ENCODE data around the gene PRKAR1B.

DNA sequence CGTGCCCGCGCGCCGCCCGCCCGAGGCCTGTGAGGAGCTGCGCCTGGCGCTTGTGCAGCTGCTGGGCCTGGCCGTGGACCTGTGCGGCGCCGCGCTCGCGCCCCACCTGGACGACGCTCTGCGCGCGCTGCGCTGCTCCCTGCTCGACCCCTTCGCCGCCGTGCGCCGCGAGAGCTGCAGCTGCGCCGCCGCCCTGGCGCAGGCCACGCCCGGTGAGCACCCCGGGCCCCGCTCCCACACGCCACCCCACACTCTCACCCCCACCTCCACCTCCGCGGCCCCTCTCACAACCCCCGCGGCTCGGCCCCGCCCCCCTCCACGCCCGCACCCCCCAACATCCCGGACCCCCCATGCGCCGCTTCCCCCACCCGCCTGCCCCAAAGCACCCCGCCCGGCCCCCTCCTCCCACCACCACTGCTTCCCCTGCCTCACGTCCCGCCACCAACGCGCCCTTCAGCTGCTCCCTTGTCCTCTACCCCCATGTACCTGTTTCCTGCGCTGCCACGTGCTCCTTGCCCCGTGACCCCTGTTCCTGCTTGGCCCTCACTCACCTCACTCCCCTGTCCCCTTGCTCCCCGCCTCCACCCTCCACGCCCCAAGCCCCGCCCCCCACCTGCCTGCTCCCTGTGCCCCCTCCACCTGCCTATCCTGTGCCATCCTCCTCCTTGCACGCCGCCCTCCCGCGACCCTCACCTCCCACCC, at the start of gene PRKAR1B:
- TF ChIP-seq SIX5 (IDR thresholded peaks at IDR 0.05; ENCODE audit: low read depth, low read length, severe bottlenecking) (no peak), NFIC (IDR thresholded peaks at IDR 0.05; ENCODE audit: low read depth, low read length) (no peak), EZH2 (IDR thresholded peaks at IDR 0.05; ENCODE audit: borderline replicate concordance, control insufficient read depth, low read depth, low read length) (no peak), HDAC2 (IDR thresholded peaks at IDR 0.05) (no peak), JUNB (IDR thresholded peaks at IDR 0.05) (no peak), POU2F2 (IDR thresholded peaks at IDR 0.05; ENCODE audit: borderline replicate concordance, low read depth, low read length) (no peak), CREB1 (IDR thresholded peaks at IDR 0.05; ENCODE audit: low read depth) (no peak), RCOR1 (conservative IDR thresholded peaks at IDR 0.05; ENCODE audit: low read depth, low read length) (no peak), ZZZ3 (IDR thresholded peaks at IDR 0.05; ENCODE audit: control insufficient read depth, insufficient read length, low read depth) (no peak), POLR2AphosphoS5 (IDR thresholded peaks at IDR 0.05; ENCODE audit: low read length) (no peak; the same call in 1 of the 2 replicates), NFYB (IDR thresholded peaks at IDR 0.05; ENCODE audit: insufficient read depth, low read depth, low read length) (no peak), PAX5 (IDR thresholded peaks at IDR 0.05; ENCODE audit: borderline replicate concordance, low read depth, low read length) (peak; percentile 58; the same call in 1 of the 2 replicates), TAF1 (IDR thresholded peaks at IDR 0.05; ENCODE audit: borderline replicate concordance, low read depth, low read length) (no peak)

Data from GM12878 (cell line).